GM18498 (cell line): Measurements from ENCODE around the gene DMBT1.

Source experiments
- ATAC-seq: cut with Tn5 transposase; IDR thresholded peaks from one replicate; pipeline ENCODE4 v1.9.1; 2021; ENCODE audit warnings: mild to moderate bottlenecking, moderate library complexity; ENCODE audit not compliant: unreplicated experiment

The DMBT1 gene

GRCh38 chr10:122643931-122644534 is 83.5 kb downstream of the DMBT1 start:
- ATAC-seq: no peak

GRCh38 chr10:122646511-122647382 is 86.2 kb downstream of the DMBT1 start:
- no peak for ATAC-seq

GRCh38 chr10:122647383-122647968 is 86.9 kb downstream of the DMBT1 start:
- ATAC-seq: no peak

- ATAC-seq: no peak
Observed at GRCh38 chr10:122648599-122649428, 88.3 kb downstream of the DMBT1 start.

GRCh38 chr10:122649903-122650302 is 89.3 kb downstream of the DMBT1 start:
- ATAC-seq: no peak

- ATAC-seq: no peak
Observed at GRCh38 chr10:122650331-122650730, 89.8 kb downstream of the DMBT1 start.

GRCh38 chr10:122655524-122656307 is 95.2 kb downstream of the DMBT1 start:
- no peak for ATAC-seq

GRCh38 chr10:122656308-122656705 is 95.8 kb downstream of the DMBT1 start:
- no peak for ATAC-seq

GRCh38 chr10:122656741-122657140 is 96.2 kb downstream of the DMBT1 start:
- no peak for ATAC-seq

GRCh38 chr10:122657255-122657654 is 96.7 kb downstream of the DMBT1 start:
- no peak for ATAC-seq

GRCh38 chr10:122657729-122658128 is 97.2 kb downstream of the DMBT1 start:
- ATAC-seq: no peak

- no peak for ATAC-seq
Observed at GRCh38 chr10:122658356-122659049, 97.9 kb downstream of the DMBT1 start.

- ATAC-seq: no peak
Observed at GRCh38 chr10:122659126-122659525, 98.6 kb downstream of the DMBT1 start.

GRCh38 chr10:122659651-122660050 is 99.1 kb downstream of the DMBT1 start:
- no peak for ATAC-seq

GRCh38 chr10:122660696-122661095 is 100.1 kb downstream of the DMBT1 start:
- no peak for ATAC-seq

- no peak for ATAC-seq
Observed at GRCh38 chr10:122662231-122662630, 101.7 kb downstream of the DMBT1 start.

- no peak for ATAC-seq
Observed at GRCh38 chr10:122663516-122664130, 103.1 kb downstream of the DMBT1 start.

GRCh38 chr10:122664501-122664900 is 103.9 kb downstream of the DMBT1 start:
- ATAC-seq: no peak

GRCh38 chr10:122665329-122665860 is 104.8 kb downstream of the DMBT1 start:
- no peak for ATAC-seq
